Pericardium fibroblast (primary cell): ENCODE data around the gene RIIAD1. TPM values are rescaled to one million over a fixed set of nuclear protein-coding genes. Genes with fewer than 3 reads are reported as not detected.

Experiments
- total RNA-seq: library from RNA; depleted of rRNA; stranded (reverse); fragments of >200 nt; gene quantifications from 2 replicates; pipeline ENCODE4 v1.2.3, GENCODE V29; 2015

Gene RIIAD1, protein sequence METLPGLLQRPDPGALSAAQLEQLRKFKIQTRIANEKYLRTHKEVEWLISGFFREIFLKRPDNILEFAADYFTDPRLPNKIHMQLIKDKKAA
- not detected in 2 replicates for total RNA-seq

GRCh38 chr1:151720974-151721787 lies at the start of gene RIIAD1:
Gene RIIAD1 (plus strand): TSS chr1:151721522. CDS start chr1:151721537, 15 bp downstream.

GRCh38 chr1:151716771-151717631 lies 4.3 kb upstream of the RIIAD1 start, which contains the start of gene CELF3:
Gene CELF3 (minus strand): TSS chr1:151716803. CDS start chr1:151716020, 783 bp downstream.

DNA sequence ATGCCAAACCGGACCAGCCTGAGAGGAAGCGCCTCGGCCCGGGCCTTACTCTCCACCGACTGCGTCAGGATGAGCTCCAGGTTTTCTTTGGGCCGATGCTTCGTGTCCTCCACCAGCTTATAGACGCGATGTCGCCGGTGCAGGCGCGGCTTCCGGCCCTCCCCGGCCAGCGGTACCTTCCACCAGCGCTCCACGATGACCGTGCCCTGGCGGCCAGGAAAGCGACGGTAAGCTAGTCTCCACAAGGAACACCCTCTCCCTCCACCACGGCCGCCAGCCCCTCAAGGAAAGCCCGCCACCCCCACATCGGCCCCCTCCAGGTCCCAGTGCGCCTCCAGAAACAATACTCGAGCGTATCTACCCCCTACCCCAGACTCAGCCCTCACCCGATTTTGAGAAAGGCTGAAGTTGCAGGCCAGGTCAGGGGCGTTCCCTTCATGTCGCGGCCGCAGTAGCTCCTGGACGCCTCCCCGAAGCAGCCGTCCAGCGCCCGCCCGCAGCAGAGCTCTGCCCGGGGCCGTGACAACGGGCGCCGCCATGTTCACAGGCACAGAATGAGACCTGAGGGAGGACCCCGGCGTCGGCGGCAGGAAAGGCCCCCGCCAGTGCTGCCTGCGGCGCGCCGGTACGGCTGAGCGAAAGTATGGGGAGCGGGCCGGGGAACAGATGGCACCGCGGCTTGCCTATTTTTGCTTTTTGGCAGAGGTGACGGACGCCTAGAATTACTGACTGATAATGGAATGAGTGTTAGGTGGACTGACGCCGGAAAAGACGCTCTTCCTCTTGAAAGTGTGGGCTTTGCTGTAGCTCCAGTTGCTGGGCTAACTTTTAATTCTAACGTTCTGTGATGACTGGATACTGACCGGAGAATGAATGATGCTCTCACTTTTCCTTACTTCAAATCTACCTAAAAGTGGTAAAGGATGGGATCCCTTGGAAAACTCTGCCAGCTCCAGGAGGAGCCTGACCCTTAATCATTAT lies 41.9 kb downstream of the RIIAD1 start, which contains the start of gene MRPL9:
Gene MRPL9 (minus strand): TSS at position 556 of the 981 bp plus-strand sequence. CDS start 17 bp downstream, at position 539.

Other genes starting within 250 kb of the RIIAD1 start
- under 0.01 and 2.5 TPM in 2 replicates for gene CGN, start 210.1 kb upstream of the RIIAD1 start, total RNA-seq
- gene TUFT1, start 181.2 kb upstream of the RIIAD1 start, total RNA-seq: 3.6 and 16.2 TPM in 2 replicates
- gene SNX27, start 109.5 kb upstream of the RIIAD1 start, total RNA-seq: 13.0 and 13.3 TPM in 2 replicates
- gene CELF3, start 4.7 kb upstream of the RIIAD1 start, total RNA-seq: not detected in 2 replicates
- gene MRPL9, start 42.0 kb downstream of the RIIAD1 start, total RNA-seq: 46.2 and 51.9 TPM in 2 replicates
- 1.0 and 1.5 TPM in 2 replicates for gene TDRKH, start 69.0 kb downstream of the RIIAD1 start, total RNA-seq
- not detected in 2 replicates for gene LINGO4, start 83.9 kb downstream of the RIIAD1 start, total RNA-seq
- under 0.01 TPM in 1 of 2 replicates, not detected in the other for gene RORC, start 110.3 kb downstream of the RIIAD1 start, total RNA-seq
- not detected in 2 replicates for gene C2CD4D, start 118.3 kb downstream of the RIIAD1 start, total RNA-seq
- not detected in 2 replicates for gene THEM5, start 132.2 kb downstream of the RIIAD1 start, total RNA-seq
- gene THEM4, start 188.0 kb downstream of the RIIAD1 start, total RNA-seq: 10.0 and 17.0 TPM in 2 replicates